ENCODE measurements around the gene LRRC8C.

The LRRC8C gene

GRCh38 chr1:89611721-89612120, 21.2 kb upstream of the LRRC8C start:
- H3K23ac ChIP-seq (ENCODE audit: low read length): no peak overlapping the region
- no peak overlapping the region for H3K4me2 ChIP-seq (ENCODE audit: low read length)
- H3K9ac ChIP-seq (ENCODE audit: low read length): no peak overlapping the region
- H2AK5ac ChIP-seq (ENCODE audit: low read length): no peak overlapping the region
- H4K8ac ChIP-seq (ENCODE audit: low read depth, low read length): no peak overlapping the region
- H2BK12ac ChIP-seq (ENCODE audit: low read length): no peak overlapping the region
- no peaks in the 10 kb centered on the region for H3K36me3 ChIP-seq (ENCODE audit: control insufficient read depth in 1 of 2, insufficient read depth in 2 of 2, low read length in 2 of 2)
- H3K9me3 ChIP-seq (ENCODE audit: insufficient read depth, low read depth, low read length): peaks cover 4% of the 10 kb centered on the region
- WGBS (ENCODE audit: extremely low coverage, insufficient coverage, insufficient read length): no CpG with 5 or more reads among the region's 1 CpG
- H3K79me2 ChIP-seq (ENCODE audit: control insufficient read depth, insufficient read depth, low read length, poor library complexity): no peaks in the 10 kb centered on the region
- no peak overlapping the region for H3K18ac ChIP-seq (ENCODE audit: low read length)
- no peak overlapping the region for H3K4ac ChIP-seq (ENCODE audit: low read depth, low read length)
- no peak overlapping the region for H3K27ac ChIP-seq (ENCODE audit: low read depth, low read length)
- no peaks in the 10 kb centered on the region for H3K4me1 ChIP-seq (ENCODE audit: control insufficient read depth in 1 of 2, insufficient read depth in 2 of 2, low read length in 2 of 2)
- H3K79me1 ChIP-seq (ENCODE audit: low read length): no peaks in the 10 kb centered on the region
- H2BK5ac ChIP-seq (ENCODE audit: low read depth, low read length, poor library complexity): no peak overlapping the region
- H4K91ac ChIP-seq (ENCODE audit: low read depth, low read length): no peak overlapping the region
- H3K4me3 ChIP-seq (ENCODE audit: low read depth, low read length): no peak overlapping the region
- no peak overlapping the region for H3K14ac ChIP-seq (ENCODE audit: low read length)
- H3K27me3 ChIP-seq (ENCODE audit: insufficient read depth, low read length): no peaks in the 10 kb centered on the region
- DNase-seq: no peak
- H4K12ac ChIP-seq (ENCODE audit: low read depth, low read length): no peak overlapping the region
- H2BK120ac ChIP-seq (ENCODE audit: insufficient read depth, low read length, poor library complexity): no peak overlapping the region
- H2AFZ ChIP-seq (ENCODE audit: insufficient read depth, low read length, poor library complexity): no peak overlapping the region

- Histone ChIP-seq H4K91ac (ENCODE audit: low read depth, low read length) (no peak overlapping the region), H4K8ac (ENCODE audit: low read depth, low read length) (no peak overlapping the region), H2BK12ac (ENCODE audit: low read length) (no peak overlapping the region), H3K27ac (ENCODE audit: low read depth, low read length) (no peak overlapping the region), H3K9me3 (ENCODE audit: insufficient read depth, low read depth, low read length) (peaks cover 4% of the 10 kb centered on the region), H3K23ac (ENCODE audit: low read length) (no peak overlapping the region), H2AK5ac (ENCODE audit: low read length) (no peak overlapping the region), H3K18ac (ENCODE audit: low read length) (no peak overlapping the region), H3K9ac (ENCODE audit: low read length) (no peak overlapping the region), H2AFZ (ENCODE audit: insufficient read depth, low read length, poor library complexity) (no peak overlapping the region), H3K4me1 (ENCODE audit: control insufficient read depth in 1 of 2, insufficient read depth in 2 of 2, low read length in 2 of 2) (no peaks in the 10 kb centered on the region), H3K4me2 (ENCODE audit: low read length) (no peak overlapping the region), H3K4ac (ENCODE audit: low read depth, low read length) (no peak overlapping the region), H3K14ac (ENCODE audit: low read length) (no peak overlapping the region), H3K4me3 (ENCODE audit: low read depth, low read length) (no peak overlapping the region), H2BK120ac (ENCODE audit: insufficient read depth, low read length, poor library complexity) (no peak overlapping the region), H3K27me3 (ENCODE audit: insufficient read depth, low read length) (no peaks in the 10 kb centered on the region), H4K12ac (ENCODE audit: low read depth, low read length) (no peak overlapping the region), H2BK5ac (ENCODE audit: low read depth, low read length, poor library complexity) (no peak overlapping the region), H3K79me1 (ENCODE audit: low read length) (no peaks in the 10 kb centered on the region), H3K36me3 (ENCODE audit: control insufficient read depth in 1 of 2, insufficient read depth in 2 of 2, low read length in 2 of 2) (no peaks in the 10 kb centered on the region), H3K79me2 (ENCODE audit: control insufficient read depth, insufficient read depth, low read length, poor library complexity) (no peaks in the 10 kb centered on the region)
- no CpG with 5 or more reads among the region's 7 CpGs for WGBS (ENCODE audit: extremely low coverage, insufficient coverage, insufficient read length)
- no peak for DNase-seq
Observed at GRCh38 chr1:89613928-89614327, 19.0 kb upstream of the LRRC8C start.

- peak in 1 of 2 donors; percentile 52 for DNase-seq
- Histone ChIP-seq H2AFZ (ENCODE audit: insufficient read depth, low read length, poor library complexity) (no peak overlapping the region), H4K12ac (ENCODE audit: low read depth, low read length) (no peak overlapping the region), H3K27me3 (ENCODE audit: insufficient read depth, low read length) (no peaks in the 10 kb centered on the region), H3K27ac (ENCODE audit: low read depth, low read length) (no peak overlapping the region), H2BK120ac (ENCODE audit: insufficient read depth, low read length, poor library complexity) (no peak overlapping the region), H4K91ac (ENCODE audit: low read depth, low read length) (no peak overlapping the region), H2BK12ac (ENCODE audit: low read length) (no peak overlapping the region), H3K4me3 (ENCODE audit: low read depth, low read length) (no peak overlapping the region), H3K4me1 (ENCODE audit: control insufficient read depth in 1 of 2, insufficient read depth in 2 of 2, low read length in 2 of 2) (no peaks in the 10 kb centered on the region), H3K4ac (ENCODE audit: low read depth, low read length) (no peak overlapping the region), H3K4me2 (ENCODE audit: low read length) (no peak overlapping the region), H3K9ac (ENCODE audit: low read length) (no peak overlapping the region), H3K79me2 (ENCODE audit: control insufficient read depth, insufficient read depth, low read length, poor library complexity) (no peaks in the 10 kb centered on the region), H4K8ac (ENCODE audit: low read depth, low read length) (no peak overlapping the region), H2AK5ac (ENCODE audit: low read length) (no peak overlapping the region), H3K79me1 (ENCODE audit: low read length) (no peaks in the 10 kb centered on the region), H3K9me3 (ENCODE audit: insufficient read depth, low read depth, low read length) (no peaks in the 10 kb centered on the region), H3K18ac (ENCODE audit: low read length) (no peak overlapping the region), H3K14ac (ENCODE audit: low read length) (no peak overlapping the region), H3K36me3 (ENCODE audit: control insufficient read depth in 1 of 2, insufficient read depth in 2 of 2, low read length in 2 of 2) (no peaks in the 10 kb centered on the region), H3K23ac (ENCODE audit: low read length) (no peak overlapping the region), H2BK5ac (ENCODE audit: low read depth, low read length, poor library complexity) (no peak overlapping the region)
- WGBS (ENCODE audit: extremely low coverage, insufficient coverage, insufficient read length): no CpG with 5 or more reads among the region's 3 CpGs
Observed at GRCh38 chr1:89615676-89616598, 17.0 kb upstream of the LRRC8C start.

- Histone ChIP-seq H4K12ac (ENCODE audit: low read depth, low read length) (no peak overlapping the region), H3K4ac (ENCODE audit: low read depth, low read length) (no peak overlapping the region), H3K79me2 (ENCODE audit: control insufficient read depth, insufficient read depth, low read length, poor library complexity) (no peaks in the 10 kb centered on the region), H2BK12ac (ENCODE audit: low read length) (no peak overlapping the region), H3K27ac (ENCODE audit: low read depth, low read length) (no peak overlapping the region), H3K9me3 (ENCODE audit: insufficient read depth, low read depth, low read length) (no peaks in the 10 kb centered on the region), H4K91ac (ENCODE audit: low read depth, low read length) (no peak overlapping the region), H3K23ac (ENCODE audit: low read length) (no peak overlapping the region), H3K9ac (ENCODE audit: low read length) (no peak overlapping the region), H2BK5ac (ENCODE audit: low read depth, low read length, poor library complexity) (no peak overlapping the region), H2AFZ (ENCODE audit: insufficient read depth, low read length, poor library complexity) (no peak overlapping the region), H2AK5ac (ENCODE audit: low read length) (no peak overlapping the region), H3K27me3 (ENCODE audit: insufficient read depth, low read length) (no peaks in the 10 kb centered on the region), H3K14ac (ENCODE audit: low read length) (no peak overlapping the region), H3K79me1 (ENCODE audit: low read length) (no peaks in the 10 kb centered on the region), H2BK120ac (ENCODE audit: insufficient read depth, low read length, poor library complexity) (no peak overlapping the region), H4K8ac (ENCODE audit: low read depth, low read length) (no peak overlapping the region), H3K4me2 (ENCODE audit: low read length) (no peak overlapping the region), H3K4me1 (ENCODE audit: control insufficient read depth in 1 of 2, insufficient read depth in 2 of 2, low read length in 2 of 2) (no peaks in the 10 kb centered on the region), H3K36me3 (ENCODE audit: control insufficient read depth in 1 of 2, insufficient read depth in 2 of 2, low read length in 2 of 2) (no peaks in the 10 kb centered on the region), H3K18ac (ENCODE audit: low read length) (no peak overlapping the region), H3K4me3 (ENCODE audit: low read depth, low read length) (no peak overlapping the region)
- WGBS (ENCODE audit: extremely low coverage, insufficient coverage, insufficient read length): no CpG with 5 or more reads among the region's 2 CpGs
- no peak for DNase-seq
Observed at GRCh38 chr1:89616844-89617627, 15.9 kb upstream of the LRRC8C start.
